ENCODE measurements around the gene IRF8.

The IRF8 gene

GRCh38 chr16:85944572-85945423 lies 45.8 kb downstream of the IRF8 start:
- no peak overlapping the region for H3K4me3 ChIP-seq (ENCODE audit: low read length)
- no peak for DNase-seq (ENCODE audit: low read depth)
- TF ChIP-seq CTCF (IDR thresholded peaks at IDR 0.05; ENCODE audit: insufficient read depth, low read depth, low read length, missing control alignments): no peak

GRCh38 chr16:85945424-85945751 lies 46.4 kb downstream of the IRF8 start:
- H3K4me3 ChIP-seq (ENCODE audit: low read length): no peak overlapping the region
- DNase-seq (ENCODE audit: low read depth): no peak
- TF ChIP-seq CTCF (IDR thresholded peaks at IDR 0.05; ENCODE audit: insufficient read depth, low read depth, low read length, missing control alignments): no peak

GRCh38 chr16:85946541-85947124 lies 47.7 kb downstream of the IRF8 start:
- no peak for DNase-seq (ENCODE audit: low read depth)
- no peak overlapping the region for H3K4me3 ChIP-seq (ENCODE audit: low read length)
- no peak for TF ChIP-seq CTCF (IDR thresholded peaks at IDR 0.05; ENCODE audit: insufficient read depth, low read depth, low read length, missing control alignments)

- no peak overlapping the region for H3K4me3 ChIP-seq (ENCODE audit: low read length)
- DNase-seq (ENCODE audit: low read depth): no peak
- no peak for TF ChIP-seq CTCF (IDR thresholded peaks at IDR 0.05; ENCODE audit: insufficient read depth, low read depth, low read length, missing control alignments)
Measured at GRCh38 chr16:85947230-85948137, 48.5 kb downstream of the IRF8 start.

- TF ChIP-seq CTCF (IDR thresholded peaks at IDR 0.05; ENCODE audit: insufficient read depth, low read depth, low read length, missing control alignments): no peak
- H3K4me3 ChIP-seq (ENCODE audit: low read length): no peak overlapping the region
- DNase-seq (ENCODE audit: low read depth): no peak
Measured at GRCh38 chr16:85948138-85948509, 49.2 kb downstream of the IRF8 start.

GRCh38 chr16:85948616-85949265 lies 49.8 kb downstream of the IRF8 start:
- no peak for TF ChIP-seq CTCF (IDR thresholded peaks at IDR 0.05; ENCODE audit: insufficient read depth, low read depth, low read length, missing control alignments)
- no peak for DNase-seq (ENCODE audit: low read depth)
- H3K4me3 ChIP-seq (ENCODE audit: low read length): no peak overlapping the region
